HepG2 (cell line): ENCODE measurements around the gene FAM163B. TPM values are rescaled to one million over a fixed set of nuclear protein-coding genes. Genes with fewer than 3 reads are reported as not detected.

Source experiments
- ATAC-seq: fragments of 200-7000 bp; cut with Tn5 transposase; 3 replicates; pipeline ENCODE4 v1.9.1; 2020; ENCODE audit warnings: mild to moderate bottlenecking, moderate library complexity
- BruUV-seq: library from RNA; stranded (reverse); fragments of 400-500 nt; replicated peaks from 2 replicates; lab custom pipeline; 2021; lab: Mats Ljungman, UMichigan
- CTCF ChIA-PET: fragments of 300-600 bp; formaldehyde crosslinking; extraction: SDS; loops from one replicate; lab custom pipeline; 2021; ENCODE audit warnings: low total read pairs, inconsistent platforms, low intra/inter-chr PET ratio; lab: Yijun Ruan, JAX
- POLR2A ChIA-PET: fragments of 350-600 bp; sonication (Branson Sonifier 250); formaldehyde crosslinking; loops from one replicate; lab custom pipeline; 2020; ENCODE audit warnings: antibody characterized with exemption, inconsistent platforms; lab: Yijun Ruan, JAX
- DNase-seq: peaks from one replicate; pipeline ENCODE4 v3.0.0-alpha.2; 2015; ENCODE audit warnings: low spot score
- FAIRE-seq: peaks from 3 replicates; lab custom pipeline; 2011; peaks lifted over from hg19 to GRCh38; lab: Jason Lieb, UNC
- H2AFZ ChIP-seq: one replicate; pipeline ENCODE4 v1.6.1; 2011; ENCODE audit warnings: low read length, inconsistent platforms
- H3K27ac ChIP-seq: fragments of 300-600 bp; 3 replicates; pipeline ENCODE4 v1.8.0; 2011; ENCODE audit warnings: mixed run types, mild to moderate bottlenecking, mixed read lengths, low read length, inconsistent platforms; ENCODE audit not compliant: insufficient read depth; ENCODE audit errors: extremely low read length
- H3K27me3 ChIP-seq, 2 experiments: fragments of 200-600 bp in 1 of 2; 2 replicates in 1 of 2; 3 replicates in 1 of 2; pipeline versions ENCODE4 v1.6.0 to v1.8.0; 2011; ENCODE audit warnings: low read length in 2 of 2, mild to moderate bottlenecking in 2 of 2, moderate library complexity in 2 of 2, inconsistent platforms in 1 of 2; ENCODE audit not compliant: insufficient read depth in 2 of 2, control insufficient read depth in 1 of 2
- H3K36me3 ChIP-seq, 2 experiments: fragments of 200-600 bp in 1 of 2; replicated peaks in 1 of 2; 2 replicates in 1 of 2; 3 replicates in 1 of 2; pipeline versions ENCODE4 v1.5.1 to v1.8.0; 2011; ENCODE audit warnings: low read length in 2 of 2, inconsistent platforms in 1 of 2; ENCODE audit not compliant: insufficient read depth in 2 of 2, control insufficient read depth in 1 of 2
- H3K4me1 ChIP-seq: 2 replicates; pipeline ENCODE4 v1.5.1; 2012; ENCODE audit warnings: low read length, inconsistent platforms; ENCODE audit not compliant: insufficient read depth
- H3K4me2 ChIP-seq: 2 replicates; pipeline ENCODE4 v1.6.0; 2011; ENCODE audit warnings: low read depth, low read length, inconsistent platforms
- H3K4me3 ChIP-seq, 3 experiments: fragments of 200-600 bp in 1 of 3; sonication (generic), shearing (Covaris generic) in 1 of 3; replicated peaks in 1 of 3; 2 replicates each; pipeline ENCODE4 v1.5.1; 2011 to 2016; ENCODE audit warnings: low read length in 3 of 3, inconsistent platforms in 2 of 3, low read depth in 2 of 3, mild to moderate bottlenecking in 2 of 3, control low read depth in 1 of 3, mixed read lengths in 1 of 3; ENCODE audit not compliant: insufficient read depth in 1 of 3
- H3K79me2 ChIP-seq: one replicate; pipeline ENCODE4 v1.6.1; 2011; ENCODE audit warnings: low read length, inconsistent platforms; ENCODE audit not compliant: insufficient read depth
- H3K9ac ChIP-seq: 2 replicates; pipeline ENCODE4 v1.6.0; 2011; ENCODE audit warnings: mild to moderate bottlenecking, low read depth, low read length, inconsistent platforms; ENCODE audit not compliant: insufficient read depth
- H3K9me3 ChIP-seq: 2 replicates; pipeline ENCODE4 v1.5.1; 2012; ENCODE audit warnings: mild to moderate bottlenecking, low read length
- H4K20me1 ChIP-seq: 2 replicates; pipeline ENCODE4 v1.6.0; 2011; ENCODE audit warnings: inconsistent platforms, mild to moderate bottlenecking, low read length, moderate library complexity; ENCODE audit not compliant: insufficient read depth
- NR2F2 ChIP-seq: IDR thresholded peaks from 2 replicates; pipeline ENCODE4 v1.6.1; 2012; ENCODE audit warnings: low read depth, inconsistent platforms, borderline replicate concordance
- ZNF468 ChIP-seq: sonication (generic); formaldehyde crosslinking; IDR thresholded peaks from 2 replicates; pipeline ENCODE4 v1.8.0; 2022; ENCODE audit warnings: mild to moderate bottlenecking, moderate library complexity, missing genetic modification reagents
- ZNF510 ChIP-seq: sonication (generic); formaldehyde crosslinking; IDR thresholded peaks from 2 replicates; pipeline ENCODE4 v1.4.0; 2020; ENCODE audit warnings: low read depth, mild to moderate bottlenecking, missing genetic modification reagents
- WGBS: methylation state at CpG from one replicate; pipeline ENCODE4 v1.1.6; 2017; ENCODE audit warnings: low lambda C conversion rate; 5-methylcytosine and 5-hydroxymethylcytosine counted together
- in situ Hi-C: cut with HindIII; loops from 2 replicates; pipeline ENCODE4 v1.10.0; 2017; ENCODE audit warnings: low pct_unique_long_range_greater_than_20kb; ENCODE audit not compliant: extremely low pct_ligation_motif_present
- intact Hi-C: fragments of 100-400 bp; cut with micrococcal nuclease; formaldehyde crosslinking; loops from one replicate; pipeline ENCODE4 v1.10.0; 2022; ENCODE audit not compliant: unreplicated experiment
- polyA plus RNA-seq, 8 experiments: library from polyadenylated mRNA; depleted of rRNA in 3 of 8; stranded (reverse) in 7 of 8; unstranded in 1 of 8; fragments of >200 nt; fragmentation: Illumina TruSeq in 4 of 8; extraction: Trizol in 4 of 8; gene quantifications; 2 replicates each; pipeline versions ENCODE4 v1.2.1 to v1.2.3, GENCODE V29; 2011 to 2016; ENCODE audit warnings: low read depth in 4 of 8, missing spikeins in 1 of 8, mixed read lengths in 1 of 8; ENCODE audit not compliant: insufficient read depth in 1 of 8
- total RNA-seq, 5 experiments: library from RNA; depleted of rRNA; stranded (reverse); fragments of >200 nt; fragmentation: Illumina TruSeq; extraction: Trizol; gene quantifications; 2 replicates each; pipeline ENCODE4 v1.2.3, GENCODE V29; 2016; ENCODE audit warnings: low read depth in 1 of 5
- TF ChIP-seq, protein P1 (sequence below): sonication (generic); formaldehyde crosslinking; IDR thresholded peaks from 2 replicates; pipeline ENCODE4 v1.9.0; 2021; ENCODE audit warnings: missing genetic modification reagents, borderline replicate concordance
- TF ChIP-seq, protein P2 (sequence below): fragments of 450-650 bp; IDR thresholded peaks from 2 replicates; pipeline ENCODE4 v1.6.1; 2016

Gene FAM163B
- total and polyA plus RNA-seq, 2 of the 13 experiments (the other 11 are each of a cell fraction or from before 2014, with no cell fraction given) = not detected

DNA sequence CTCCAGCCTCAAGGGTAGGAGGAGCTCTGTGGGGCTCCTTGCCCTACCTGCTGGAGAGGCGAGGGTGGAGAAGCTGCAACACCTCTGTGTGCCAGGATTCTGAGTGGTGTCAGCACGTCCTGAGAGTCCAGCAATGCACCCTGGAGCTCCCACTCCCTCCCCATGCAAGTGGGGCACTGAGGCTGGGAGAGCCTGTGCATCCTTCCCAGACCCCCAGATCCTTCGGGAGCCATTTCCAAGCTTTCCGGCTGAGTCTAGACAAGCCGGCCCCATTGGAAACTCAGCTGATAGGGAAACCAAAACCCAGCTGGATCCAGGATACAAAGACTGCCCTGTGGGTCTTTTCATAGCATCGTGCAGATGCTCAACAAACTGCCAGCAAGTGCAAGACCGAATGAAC is 1.8 kb downstream of the FAM163B start:
- Histone ChIP-seq H2AFZ (no peak overlapping the region), H3K4me2 (no peak overlapping the region), H3K9ac (no peak overlapping the region), H4K20me1 (0 out of 2 replicates have a peak, but pooled peaks cover 10% of the 10 kb centered on the region), H3K4me1 (no peaks in the 10 kb centered on the region), H3K27ac (no peak overlapping the region), H3K4me3 (no peak overlapping the region), H3K27me3 (peaks cover 12 to 74% of the 10 kb centered on the region in 2 experiments), H3K79me2 (no peaks in the 10 kb centered on the region), H3K36me3 (no peaks in the 10 kb centered on the region), H3K9me3 (no peaks in the 10 kb centered on the region)
- 0% methylated on average over 3 of the region's 7 CpGs for WGBS
- intact Hi-C loops = no loop called here
- ChIA-PET CTCF (no interaction called here), POLR2A (no interaction called here)
- no peak for FAIRE-seq
- no TSS peak for BruUV-seq
- TF ChIP-seq NR2F2 (no peak), ZNF468 (CRISPR knock-in tag) (no peak)
- in situ Hi-C loops = no loop called here
- DNase-seq = no peak
- no peak for ATAC-seq

DNA sequence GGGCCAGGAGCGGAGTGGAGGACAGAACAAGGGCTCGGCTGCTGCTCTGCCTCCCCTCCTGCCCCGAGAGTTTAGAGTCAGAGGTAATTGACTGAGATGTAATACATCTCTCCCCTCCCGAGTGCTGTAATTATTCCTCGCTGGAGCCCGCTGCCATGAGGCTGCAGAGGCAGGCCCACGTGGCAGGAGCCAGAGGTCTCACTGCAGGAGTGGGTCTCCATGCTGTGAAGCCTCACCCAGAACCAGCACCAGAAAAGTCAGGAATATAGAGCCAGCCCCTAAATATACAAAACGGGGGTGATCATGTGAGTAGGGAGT is 2.5 kb downstream of the FAM163B start:
- WGBS = 20% methylated on average over 4 of the region's 8 CpGs
- Histone ChIP-seq H3K27me3 (peaks cover 14 to 68% of the 10 kb centered on the region in 2 experiments), H3K4me1 (no peaks in the 10 kb centered on the region), H3K27ac (no peak overlapping the region), H2AFZ (no peak overlapping the region), H3K4me2 (no peak overlapping the region), H3K9ac (no peak overlapping the region), H3K36me3 (no peaks in the 10 kb centered on the region), H3K79me2 (no peaks in the 10 kb centered on the region), H3K4me3 (no peak overlapping the region), H3K9me3 (no peaks in the 10 kb centered on the region), H4K20me1 (0 out of 2 replicates have a peak, but pooled peaks cover 10% of the 10 kb centered on the region)
- BruUV-seq = no TSS peak
- FAIRE-seq (no peak), ATAC-seq (no peak), DNase-seq (no peak)
- CTCF ChIA-PET = no interaction called here
- TF ChIP-seq, protein P1, sequence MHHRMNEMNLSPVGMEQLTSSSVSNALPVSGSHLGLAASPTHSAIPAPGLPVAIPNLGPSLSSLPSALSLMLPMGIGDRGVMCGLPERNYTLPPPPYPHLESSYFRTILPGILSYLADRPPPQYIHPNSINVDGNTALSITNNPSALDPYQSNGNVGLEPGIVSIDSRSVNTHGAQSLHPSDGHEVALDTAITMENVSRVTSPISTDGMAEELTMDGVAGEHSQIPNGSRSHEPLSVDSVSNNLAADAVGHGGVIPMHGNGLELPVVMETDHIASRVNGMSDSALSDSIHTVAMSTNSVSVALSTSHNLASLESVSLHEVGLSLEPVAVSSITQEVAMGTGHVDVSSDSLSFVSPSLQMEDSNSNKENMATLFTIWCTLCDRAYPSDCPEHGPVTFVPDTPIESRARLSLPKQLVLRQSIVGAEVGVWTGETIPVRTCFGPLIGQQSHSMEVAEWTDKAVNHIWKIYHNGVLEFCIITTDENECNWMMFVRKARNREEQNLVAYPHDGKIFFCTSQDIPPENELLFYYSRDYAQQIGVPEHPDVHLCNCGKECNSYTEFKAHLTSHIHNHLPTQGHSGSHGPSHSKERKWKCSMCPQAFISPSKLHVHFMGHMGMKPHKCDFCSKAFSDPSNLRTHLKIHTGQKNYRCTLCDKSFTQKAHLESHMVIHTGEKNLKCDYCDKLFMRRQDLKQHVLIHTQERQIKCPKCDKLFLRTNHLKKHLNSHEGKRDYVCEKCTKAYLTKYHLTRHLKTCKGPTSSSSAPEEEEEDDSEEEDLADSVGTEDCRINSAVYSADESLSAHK (CRISPR knock-in tag) = no peak
- TF ChIP-seq, protein P2, sequence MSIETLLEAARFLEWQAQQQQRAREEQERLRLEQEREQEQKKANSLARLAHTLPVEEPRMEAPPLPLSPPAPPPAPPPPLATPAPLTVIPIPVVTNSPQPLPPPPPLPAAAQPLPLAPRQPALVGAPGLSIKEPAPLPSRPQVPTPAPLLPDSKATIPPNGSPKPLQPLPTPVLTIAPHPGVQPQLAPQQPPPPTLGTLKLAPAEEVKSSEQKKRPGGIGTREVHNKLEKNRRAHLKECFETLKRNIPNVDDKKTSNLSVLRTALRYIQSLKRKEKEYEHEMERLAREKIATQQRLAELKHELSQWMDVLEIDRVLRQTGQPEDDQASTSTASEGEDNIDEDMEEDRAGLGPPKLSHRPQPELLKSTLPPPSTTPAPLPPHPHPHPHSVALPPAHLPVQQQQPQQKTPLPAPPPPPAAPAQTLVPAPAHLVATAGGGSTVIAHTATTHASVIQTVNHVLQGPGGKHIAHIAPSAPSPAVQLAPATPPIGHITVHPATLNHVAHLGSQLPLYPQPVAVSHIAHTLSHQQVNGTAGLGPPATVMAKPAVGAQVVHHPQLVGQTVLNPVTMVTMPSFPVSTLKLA = 0 out of 2 replicates have a peak, but pooled peaks have one; percentile 23
- TF ChIP-seq ZNF510 (CRISPR knock-in tag) = no peak
- POLR2A ChIA-PET = no interaction called here
- intact Hi-C loops = no loop called here
- in situ Hi-C loops = no loop called here
